OCI-LY1 (cell line): ENCODE data around the gene C1QL2.

ENCODE experiments used
- CTCF ChIP-seq: fragments of 200-600 bp; sonication (generic), shearing (Covaris generic); IDR thresholded peaks from 2 replicates; pipeline ENCODE4 v1.5.1; 2017; ENCODE audit warnings: mild to moderate bottlenecking, antibody characterized with exemption, low read length, moderate library complexity, mixed read lengths
- EZH2 ChIP-seq: fragments of 200-600 bp; sonication (generic), shearing (Covaris generic); IDR thresholded peaks from 2 replicates; pipeline ENCODE4 v1.8.0; 2017; ENCODE audit warnings: borderline replicate concordance, mixed run types, mild to moderate bottlenecking, antibody characterized with exemption, low read length, moderate library complexity, mixed read lengths

GRCh38 chr2:119144806-119145205, 13.7 kb downstream of the C1QL2 start:
- no peak for TF ChIP-seq CTCF
- TF ChIP-seq EZH2 = no peak
